Heart left ventricle (tissue), 13 donors: Measurements from ENCODE around the gene FGD4.

Source experiments
- CTCF ChIP-seq, 12 donors: fragments of 200-600 bp; sonication (generic) in 4 of 12; IDR thresholded peaks; one replicate each; pipeline versions ENCODE4 v1.5.0 to v1.8.0; 2018 to 2022; ENCODE audit warnings: antibody characterized with exemption in 12 of 12, mild to moderate bottlenecking in 5 of 12
- POLR2A ChIP-seq, 2 donors: fragments of 450-650 bp; IDR thresholded peaks; one replicate each; pipeline ENCODE4 v1.6.1; 2017; ENCODE audit warnings: antibody characterized with exemption in 2 of 2, mild to moderate bottlenecking in 2 of 2, moderate library complexity in 2 of 2
- donor health status: ischemic (EF 13 %, LVEDD 7.1; RV severe dilation, severe dysfunction).
- donor health status: DM: no; HTN: yes; CAD: no.
- donor health status: DM: no; HTN: no; CAD: no.
- donor health status: ischemic (EF 25% LVEDD 6.9; RV normal size, moderate dysfunction).
- donor health status: ischemic (EF 25% LVEDD 5.7; RV mildly dilated, moderate dysfunction).
- donor health status: ischemic (EF 35%, LVEDD 5.7; RV mildly dilated, moderate dysfunction).
- donor health status: nonischemic (EF 11% LVEDD 7.7; RV severe dilation, severe dysfunction).
- donor health status: DM: yes; HTN: yes; CAD: no.
- donor health status: PGD.
- donor health status: ischemic (EF 29% LVEDD 5.4; RV normal size, mild dysfunction).
- donor health status: nonischemic (EF 23%, LVEDD 6.1; RV moderate dilation, normal function).

GRCh38 chr12:32504591-32504990 lies 105.2 kb downstream of the FGD4 start:
- TF ChIP-seq CTCF (IDR thresholded peaks at IDR 0.05): no peak
- no peak for TF ChIP-seq POLR2A (IDR thresholded peaks at IDR 0.05)
